Tibial nerve (tissue), 4 donors: ENCODE data around the gene AHRR.

Experiments used
- EP300 ChIP-seq, 2 donors: sonication (generic); formaldehyde crosslinking; IDR thresholded peaks; one replicate each; pipeline ENCODE4 v1.6.1; 2017; ENCODE audit warnings: antibody characterized with exemption in 2 of 2, mild to moderate bottlenecking in 1 of 2
- TF ChIP-seq, protein P1 (sequence below), 5 experiments: fragments of 200-600 bp in 3 of 5; fragments of 450-650 bp in 2 of 5; sonication (generic) in 3 of 5; IDR thresholded peaks; one replicate each; pipeline ENCODE4 v1.5.1; 2016 to 2019; ENCODE audit warnings: antibody characterized with exemption in 5 of 5, mild to moderate bottlenecking in 3 of 5, moderate library complexity in 2 of 5

DNA sequence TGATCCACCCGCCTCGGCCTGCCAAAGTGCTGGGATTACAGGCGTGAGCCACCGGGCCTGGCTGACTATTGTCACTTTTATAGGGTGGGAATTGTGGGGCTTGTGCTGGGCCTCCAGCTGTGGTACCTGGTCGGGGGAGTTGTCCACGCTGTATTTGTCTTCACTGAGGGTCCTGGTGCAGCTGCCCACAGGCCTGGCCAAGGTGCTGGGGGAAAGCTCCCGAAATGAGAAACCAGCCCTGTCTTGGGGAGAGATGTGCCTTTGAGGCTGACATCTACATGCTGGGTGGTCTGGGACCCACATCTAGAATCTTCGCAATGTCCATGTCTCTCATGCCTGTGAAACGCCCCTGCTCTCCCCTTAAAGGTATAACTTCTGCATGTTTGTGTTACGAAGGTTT lies 124.1 kb downstream of the AHRR start:
- TF ChIP-seq, protein P1, sequence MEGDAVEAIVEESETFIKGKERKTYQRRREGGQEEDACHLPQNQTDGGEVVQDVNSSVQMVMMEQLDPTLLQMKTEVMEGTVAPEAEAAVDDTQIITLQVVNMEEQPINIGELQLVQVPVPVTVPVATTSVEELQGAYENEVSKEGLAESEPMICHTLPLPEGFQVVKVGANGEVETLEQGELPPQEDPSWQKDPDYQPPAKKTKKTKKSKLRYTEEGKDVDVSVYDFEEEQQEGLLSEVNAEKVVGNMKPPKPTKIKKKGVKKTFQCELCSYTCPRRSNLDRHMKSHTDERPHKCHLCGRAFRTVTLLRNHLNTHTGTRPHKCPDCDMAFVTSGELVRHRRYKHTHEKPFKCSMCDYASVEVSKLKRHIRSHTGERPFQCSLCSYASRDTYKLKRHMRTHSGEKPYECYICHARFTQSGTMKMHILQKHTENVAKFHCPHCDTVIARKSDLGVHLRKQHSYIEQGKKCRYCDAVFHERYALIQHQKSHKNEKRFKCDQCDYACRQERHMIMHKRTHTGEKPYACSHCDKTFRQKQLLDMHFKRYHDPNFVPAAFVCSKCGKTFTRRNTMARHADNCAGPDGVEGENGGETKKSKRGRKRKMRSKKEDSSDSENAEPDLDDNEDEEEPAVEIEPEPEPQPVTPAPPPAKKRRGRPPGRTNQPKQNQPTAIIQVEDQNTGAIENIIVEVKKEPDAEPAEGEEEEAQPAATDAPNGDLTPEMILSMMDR (IDR thresholded peaks at IDR 0.05): no peak
- no peak for TF ChIP-seq EP300 (IDR thresholded peaks at IDR 0.05)
